Skeletal muscle tissue (tissue), 4 donors: ENCODE data around the gene ENKD1. TPM values are rescaled to one million over a fixed set of nuclear protein-coding genes. Genes with fewer than 3 reads are reported as not detected.
"Not testable (repeated sequence)": the region's sequence is repeated elsewhere in the genome, so short reads cannot be mapped to it uniquely, and the experiment has no call there.

Experiments used
- H3K27ac ChIP-seq: one replicate; pipeline ENCODE4 v1.7.0; 2013; ENCODE audit warnings: mild to moderate bottlenecking, low read depth, low read length, inconsistent platforms
- H3K27me3 ChIP-seq, 3 donors: one replicate each; pipeline ENCODE4 v1.7.0; 2013; ENCODE audit warnings: low read length in 3 of 3; ENCODE audit not compliant: control insufficient read depth in 3 of 3, insufficient read depth in 3 of 3
- H3K36me3 ChIP-seq, 3 donors: one replicate each; pipeline ENCODE4 v1.7.0; 2013; ENCODE audit warnings: low read length in 3 of 3; ENCODE audit not compliant: control insufficient read depth in 3 of 3, insufficient read depth in 3 of 3
- H3K4me1 ChIP-seq, 3 donors: one replicate each; pipeline ENCODE4 v1.7.0; 2013; ENCODE audit warnings: low read length in 3 of 3, mild to moderate bottlenecking in 3 of 3; ENCODE audit not compliant: control insufficient read depth in 3 of 3, insufficient read depth in 3 of 3
- H3K4me3 ChIP-seq, 3 donors: one replicate each; pipeline ENCODE4 v1.7.0; 2013; ENCODE audit warnings: low read length in 3 of 3
- H3K9ac ChIP-seq, 3 donors: one replicate each; pipeline ENCODE4 v1.7.0; 2013; ENCODE audit warnings: low read length in 3 of 3, mild to moderate bottlenecking in 3 of 3, moderate library complexity in 2 of 3, low read depth in 1 of 3
- H3K9me3 ChIP-seq, 3 donors: one replicate each; pipeline ENCODE4 v1.7.0; 2013; ENCODE audit warnings: low read length in 3 of 3; ENCODE audit not compliant: control insufficient read depth in 3 of 3
- total RNA-seq: library from RNA; depleted of rRNA; stranded (reverse); fragments of >200 nt; gene quantifications from one replicate; pipeline ENCODE4 v1.2.3, GENCODE V29; 2014
- donor health status: Osteomylitis.

Gene ENKD1
- total RNA-seq, 1 donor from 2014 or later: 5.2 TPM

GRCh38 chr16:67703626-67704025, 37.1 kb upstream of the ENKD1 start:
- H3K9ac ChIP-seq: peak overlapping the region in 1 of 3 donors; percentile 46
- H3K4me3 ChIP-seq: no peak overlapping the region
- H3K36me3 ChIP-seq: no peaks in the 10 kb centered on the region
- peaks cover 9 to 25% (median 15%) of the 10 kb centered on the region in 3 donors for H3K4me1 ChIP-seq
- H3K9me3 ChIP-seq: no peaks in the 10 kb centered on the region
- H3K27ac ChIP-seq: no peak overlapping the region
- no peaks in the 10 kb centered on the region for H3K27me3 ChIP-seq

- Histone ChIP-seq H3K9me3 (no peaks in the 10 kb centered on the region), H3K27ac (no peak overlapping the region), H3K36me3 (no peaks in the 10 kb centered on the region), H3K9ac (no peak overlapping the region), H3K4me1 (peaks cover 7 to 16% (median 12%) of the 10 kb centered on the region in 3 donors), H3K27me3 (no peaks in the 10 kb centered on the region), H3K4me3 (no peak overlapping the region)
Measured at GRCh38 chr16:67702130-67702529, 35.6 kb upstream of the ENKD1 start.

GRCh38 chr16:67701420-67701819, 34.9 kb upstream of the ENKD1 start:
- H3K36me3 ChIP-seq: no peaks in the 10 kb centered on the region
- no peaks in the 10 kb centered on the region for H3K9me3 ChIP-seq
- H3K27ac ChIP-seq: no peak overlapping the region
- H3K27me3 ChIP-seq: no peaks in the 10 kb centered on the region
- peaks cover 7 to 16% (median 12%) of the 10 kb centered on the region in 3 donors for H3K4me1 ChIP-seq
- H3K4me3 ChIP-seq: no peak overlapping the region
- no peak overlapping the region for H3K9ac ChIP-seq

- no peaks in the 10 kb centered on the region for H3K9me3 ChIP-seq
Measured at GRCh38 chr16:67699265-67699664, 32.7 kb upstream of the ENKD1 start.

GRCh38 chr16:67697422-67698185, 31.1 kb upstream of the ENKD1 start:
- Histone ChIP-seq H3K4me1 (no peaks in the 10 kb centered on the region), H3K9me3 (no peaks in the 10 kb centered on the region), H3K36me3 (no peaks in the 10 kb centered on the region), H3K27me3 (no peaks in the 10 kb centered on the region), H3K9ac (no peak overlapping the region), H3K4me3 (no peak overlapping the region), H3K27ac (no peak overlapping the region)

More at GRCh38 chr16:67699265-67699664, 32.7 kb upstream of the ENKD1 start:
- H3K27ac ChIP-seq: no peak overlapping the region
- no peak overlapping the region for H3K4me3 ChIP-seq
- H3K9ac ChIP-seq: no peak overlapping the region
- no peaks in the 10 kb centered on the region for H3K36me3 ChIP-seq
- H3K4me1 ChIP-seq: peaks cover 4 to 8% (median 6%) of the 10 kb centered on the region in 3 donors
- no peaks in the 10 kb centered on the region for H3K27me3 ChIP-seq

- H3K4me3 ChIP-seq: no peak overlapping the region
Measured at GRCh38 chr16:67694611-67695010, 28.1 kb upstream of the ENKD1 start.

GRCh38 chr16:67693517-67694285, 27.2 kb upstream of the ENKD1 start:
- H3K27ac ChIP-seq, H3K27me3 ChIP-seq, H3K36me3 ChIP-seq, H3K4me3 ChIP-seq, H3K4me1 ChIP-seq, H3K9me3 ChIP-seq, H3K9ac ChIP-seq: not testable (repeated sequence)

More at GRCh38 chr16:67694611-67695010, 28.1 kb upstream of the ENKD1 start:
- H3K36me3 ChIP-seq: no peaks in the 10 kb centered on the region
- H3K9ac ChIP-seq: peak overlapping the region in 1 of 3 donors; percentile 30
- no peaks in the 10 kb centered on the region for H3K4me1 ChIP-seq
- no peaks in the 10 kb centered on the region for H3K9me3 ChIP-seq
- no peak overlapping the region for H3K27ac ChIP-seq
- H3K27me3 ChIP-seq: no peaks in the 10 kb centered on the region

GRCh38 chr16:67685388-67686112, 19.0 kb upstream of the ENKD1 start:
- peak overlapping the region; percentile 16 for H3K27ac ChIP-seq

GRCh38 chr16:67683767-67684166, 17.2 kb upstream of the ENKD1 start:
- H3K27ac ChIP-seq: no peak overlapping the region
- peaks cover 8 to 11% (median 8%) of the 10 kb centered on the region in 3 donors for H3K36me3 ChIP-seq
- no peaks in the 10 kb centered on the region for H3K27me3 ChIP-seq
- no peak overlapping the region for H3K9ac ChIP-seq
- H3K9me3 ChIP-seq: no peaks in the 10 kb centered on the region
- peaks cover 3 to 9% (median 5%) of the 10 kb centered on the region in 3 donors for H3K4me1 ChIP-seq
- H3K4me3 ChIP-seq: no peak overlapping the region

More at GRCh38 chr16:67685388-67686112, 19.0 kb upstream of the ENKD1 start:
- Histone ChIP-seq H3K4me1 (peaks cover 3 to 9% (median 5%) of the 10 kb centered on the region in 3 donors), H3K36me3 (peaks cover 8 to 11% (median 8%) of the 10 kb centered on the region in 3 donors), H3K4me3 (no peak overlapping the region), H3K9me3 (no peaks in the 10 kb centered on the region), H3K27me3 (no peaks in the 10 kb centered on the region), H3K9ac (no peak overlapping the region)
